ENCODE data around the gene SORCS1. TPM values are rescaled to one million over a fixed set of nuclear protein-coding genes. Genes with fewer than 3 reads are reported as not detected.

Gene SORCS1
- total and polyA plus RNA-seq, 2 of the 8 experiments (the other 6 are each of a cell fraction or from before 2014, with no cell fraction given) = 4.1 to 4.6 TPM

- no peak overlapping the region for H3K4ac ChIP-seq (replicated peaks; ENCODE audit: insufficient read length, low read depth, low read length)
- no peak overlapping the region for H3K23ac ChIP-seq (ENCODE audit: insufficient read length)
- no peak overlapping the region for H3K4me2 ChIP-seq (ENCODE audit: insufficient read depth in 1 of 2, low read depth in 2 of 2, low read length in 2 of 2)
- H3K9ac ChIP-seq (replicated peaks in 1 of 4; ENCODE audit: extremely low read depth in 1 of 4, low read depth in 3 of 4, low read length in 3 of 4) = no peak overlapping the region
- H3K79me1 ChIP-seq (ENCODE audit: low read depth, low read length) = no peaks in the 10 kb centered on the region
- H3K36me3 ChIP-seq (ENCODE audit: control insufficient read depth in 2 of 4, insufficient read depth in 4 of 4, low read length in 3 of 4) = no peaks in the 10 kb centered on the region
- H3K18ac ChIP-seq (ENCODE audit: extremely low read depth, low read length) = no peak overlapping the region
- no peak overlapping the region for H3K27ac ChIP-seq (ENCODE audit: low read depth, low read length)
- no peak overlapping the region for H3K4me3 ChIP-seq (ENCODE audit: extremely low read depth in 1 of 4, insufficient read depth in 2 of 4, low read depth in 3 of 4, low read length in 4 of 4)
- no peaks in the 10 kb centered on the region for H3K9me3 ChIP-seq (ENCODE audit: insufficient read depth in 2 of 2, low read depth in 1 of 2, low read length in 1 of 2)
- H2BK12ac ChIP-seq (ENCODE audit: low read depth, low read length) = no peak overlapping the region
- H2BK20ac ChIP-seq (ENCODE audit: low read length) = no peak overlapping the region
- ChIA-PET CTCF (ENCODE audit: partially characterized antibody) (interaction anchor here (0.7 to 1.2 kb wide), 3 partner anchors 9 to 65 kb away, joined by 3 read pairs; no protein-coding TSS in a partner anchor), POLR2A (ENCODE audit: partially characterized antibody) (no interaction called here)
- no peak overlapping the region for H2BK5ac ChIP-seq (ENCODE audit: low read depth, low read length)
- H2BK15ac ChIP-seq (ENCODE audit: low read length) = no peak overlapping the region
- H3K56ac ChIP-seq (replicated peaks; ENCODE audit: insufficient read length, low read depth, low read length) = no peak overlapping the region
- peaks cover 0 to 4% (median 3%) of the 10 kb centered on the region in 4 experiments; a peak in 2 of 7 replicates for H3K4me1 ChIP-seq (replicated peaks in 1 of 4; ENCODE audit: control insufficient read depth in 3 of 4, insufficient read depth in 4 of 4, low read length in 3 of 4)
- no peak overlapping the region for H4K8ac ChIP-seq (ENCODE audit: extremely low read depth, insufficient read depth, low read length)
- no peak overlapping the region for H2AFZ ChIP-seq (ENCODE audit: low read length)
- no peak overlapping the region for H4K91ac ChIP-seq (replicated peaks; ENCODE audit: insufficient read length, low read length)
- H3K14ac ChIP-seq (ENCODE audit: insufficient read length) = no peak overlapping the region
- H4K5ac ChIP-seq (ENCODE audit: insufficient read length, low read depth, low read length) = no peak overlapping the region
- DNase-seq (ENCODE audit: low read depth in 1 of 2, low spot score in 2 of 2) = no peak
- H3K23me2 ChIP-seq (ENCODE audit: low read depth, low read length) = no peaks in the 10 kb centered on the region
- no peak overlapping the region for H2AK5ac ChIP-seq (ENCODE audit: low read depth, low read length)
- no peaks in the 10 kb centered on the region for H3K27me3 ChIP-seq (replicated peaks in 1 of 4; ENCODE audit: control insufficient read depth in 3 of 4, extremely low read depth in 1 of 4, insufficient read depth in 3 of 4, low read length in 3 of 4)
- H4K20me1 ChIP-seq (replicated peaks in 1 of 2; ENCODE audit: control insufficient read depth in 1 of 2, insufficient read depth in 2 of 2, low read length in 2 of 2) = no peaks in the 10 kb centered on the region
- 93% methylated on average over 2 of the region's 2 CpGs; no CpG with 5 or more reads in 1 of the 2 experiments for WGBS, 2 experiments (ENCODE audit: extremely low coverage in 1 of 2, insufficient coverage in 1 of 2, insufficient read length in 1 of 2, insufficient replicate concordance in 2 of 2, low coverage in 1 of 2, low lambda C conversion rate in 2 of 2, missing lambda C conversion rate in 1 of 2)
- no peaks in the 10 kb centered on the region for H3K79me2 ChIP-seq (ENCODE audit: control insufficient read depth in 1 of 2, insufficient read depth in 2 of 2, low read length in 2 of 2)
- H2BK120ac ChIP-seq (replicated peaks; ENCODE audit: low read depth, low read length) = no peak overlapping the region
- no peak for FAIRE-seq
- TF ChIP-seq TEAD4 (IDR thresholded peaks at IDR 0.05; ENCODE audit: low read depth, low read length) (no peak), JUN (IDR thresholded peaks at IDR 0.05; ENCODE audit: low read depth, low read length) (no peak), SIX5 (IDR thresholded peaks at IDR 0.05; ENCODE audit: low read depth, low read length) (no peak), POLR2AphosphoS5 (IDR thresholded peaks at IDR 0.05; ENCODE audit: low read depth, low read length) (no peak), BRCA1 (IDR thresholded peaks at IDR 0.05; ENCODE audit: low read depth, low read length) (no peak), KDM1A (IDR thresholded peaks at IDR 0.05; ENCODE audit: borderline replicate concordance, low read length) (no peak), E2F6 (IDR thresholded peaks at IDR 0.05) (no peak), KDM5A (IDR thresholded peaks at IDR 0.05; ENCODE audit: low read length) (no peak), TBP (IDR thresholded peaks at IDR 0.05; ENCODE audit: low read depth, low read length) (no peak), SIRT6 (IDR thresholded peaks at IDR 0.05; ENCODE audit: low read length) (no peak), CTBP2 (IDR thresholded peaks at IDR 0.05; ENCODE audit: borderline replicate concordance, insufficient read depth, insufficient read length, low read length) (no peak), EZH2 (IDR thresholded peaks at IDR 0.05; ENCODE audit: low read depth, low read length, severe bottlenecking) (no peak), JUND (IDR thresholded peaks at IDR 0.05; ENCODE audit: low read length) (no peak)
These were observed 108.3 kb downstream of the SORCS1 start for GRCh38 chr10:107056182-107056581.
